HL-60 (cell line): ENCODE data around the gene TMEFF1.

Experiments used
- CTCF ChIP-seq: IDR thresholded peaks from one replicate; pipeline ENCODE4 v1.5.1; 2011; ENCODE audit warnings: low read length, control low read depth, inconsistent platforms; ENCODE audit not compliant: insufficient read depth
- GABPA ChIP-seq: IDR thresholded peaks from 2 replicates; pipeline ENCODE4 v1.6.1; 2012; ENCODE audit warnings: low read depth
- POLR2AphosphoS5 ChIP-seq: IDR thresholded peaks from 2 replicates; pipeline ENCODE4 v1.6.1; 2012; ENCODE audit warnings: low read depth
- REST ChIP-seq: IDR thresholded peaks from 2 replicates; pipeline ENCODE4 v1.6.1; 2012; ENCODE audit warnings: low read depth; ENCODE audit not compliant: insufficient replicate concordance
- SPI1 ChIP-seq: IDR thresholded peaks from 2 replicates; pipeline ENCODE4 v1.6.1; 2012; ENCODE audit warnings: low read depth, mild to moderate bottlenecking, borderline replicate concordance

- TF ChIP-seq POLR2AphosphoS5 (no peak), CTCF (no peak), REST (no peak), GABPA (no peak), SPI1 (no peak)
Observed at GRCh38 chr9:100431886-100432285, 41.1 kb upstream of the TMEFF1 start.
